Keratinocyte (primary cell): ENCODE results near the gene NDUFS8. TPM values are rescaled to one million over a fixed set of nuclear protein-coding genes. Genes with fewer than 3 reads are reported as not detected.

Experiments used
- DNase-seq: peaks from one replicate; pipeline ENCODE4 v3.0.0-alpha.2; 2011; ENCODE audit warnings: low read depth, missing footprints, low spot score
- FAIRE-seq: peaks from 2 replicates; lab custom pipeline; 2011; peaks lifted over from hg19 to GRCh38; lab: Jason Lieb, UNC
- H2AFZ ChIP-seq: 2 replicates; pipeline ENCODE4 v1.6.0; 2012; ENCODE audit warnings: low read length, control low read depth, inconsistent platforms; ENCODE audit not compliant: control insufficient read depth
- H3K27ac ChIP-seq: 2 replicates; pipeline ENCODE4 v1.5.1; 2011; ENCODE audit warnings: low read length; ENCODE audit not compliant: control insufficient read depth, insufficient read depth
- H3K27me3 ChIP-seq: 3 replicates; pipeline ENCODE4 v1.6.0; 2011; ENCODE audit warnings: low read length; ENCODE audit not compliant: control insufficient read depth, insufficient read depth; ENCODE audit errors: extremely low read depth
- H3K36me3 ChIP-seq, 2 experiments: 2 replicates in 1 of 2; 3 replicates in 1 of 2; pipeline ENCODE4 v1.5.1; 2011; ENCODE audit warnings: low read length in 2 of 2, mild to moderate bottlenecking in 1 of 2; ENCODE audit not compliant: control insufficient read depth in 2 of 2, insufficient read depth in 2 of 2; ENCODE audit errors: extremely low read depth in 1 of 2
- H3K4me1 ChIP-seq: 3 replicates; pipeline ENCODE4 v1.5.1; 2011; ENCODE audit warnings: low read length; ENCODE audit not compliant: control insufficient read depth, insufficient read depth; ENCODE audit errors: extremely low read depth
- H3K4me2 ChIP-seq: 3 replicates; pipeline ENCODE4 v1.6.0; 2011; ENCODE audit warnings: low read depth, low read length; ENCODE audit not compliant: control insufficient read depth, insufficient read depth; ENCODE audit errors: extremely low read depth
- H3K4me3 ChIP-seq, 3 experiments: fragments of 200-600 bp in 1 of 3; sonication (generic) in 1 of 3; 2 replicates in 2 of 3; 3 replicates in 1 of 3; pipeline ENCODE4 v1.5.1; 2011 to 2016; ENCODE audit warnings: low read length in 3 of 3, mild to moderate bottlenecking in 3 of 3, control low read depth in 2 of 3, inconsistent platforms in 1 of 3, low read depth in 1 of 3, mixed read lengths in 1 of 3, mixed run types in 1 of 3, moderate library complexity in 1 of 3; ENCODE audit not compliant: control insufficient read depth in 2 of 3, insufficient read depth in 2 of 3; ENCODE audit errors: extremely low read depth in 1 of 3
- H3K79me2 ChIP-seq: 2 replicates; pipeline ENCODE4 v1.6.0; 2012; ENCODE audit warnings: low read length; ENCODE audit not compliant: control insufficient read depth, insufficient read depth
- H3K9ac ChIP-seq: 3 replicates; pipeline ENCODE4 v1.6.0; 2011; ENCODE audit warnings: low read length; ENCODE audit not compliant: control insufficient read depth, insufficient read depth; ENCODE audit errors: extremely low read depth
- H3K9me1 ChIP-seq: 3 replicates; pipeline ENCODE4 v1.6.0; 2011; ENCODE audit warnings: low read length; ENCODE audit not compliant: control insufficient read depth, insufficient read depth; ENCODE audit errors: extremely low read depth
- H3K9me3 ChIP-seq: 2 replicates; pipeline ENCODE4 v1.5.1; 2012; ENCODE audit warnings: low read depth, low read length; ENCODE audit not compliant: control insufficient read depth
- H4K20me1 ChIP-seq: 3 replicates; pipeline ENCODE4 v1.6.0; 2011; ENCODE audit warnings: low read length; ENCODE audit not compliant: control insufficient read depth, insufficient read depth; ENCODE audit errors: extremely low read depth
- EZH2 ChIP-seq: IDR thresholded peaks from one replicate; pipeline ENCODE4 v1.6.1; 2012; ENCODE audit warnings: inconsistent platforms, mild to moderate bottlenecking, low read length, moderate library complexity
- dilution Hi-C: fragments of 300-500 bp; cut with MboI; formaldehyde crosslinking; loops from one replicate; pipeline ENCODE4 v1.7.0; 2020; ENCODE audit warnings: low sequenced_read_pairs; ENCODE audit not compliant: extremely low pct_ligation_motif_present
- polyA plus RNA-seq, 5 experiments: library from polyadenylated mRNA; depleted of rRNA in 3 of 5; stranded (reverse) in 3 of 5; stranded (forward) in 1 of 5; unstranded in 1 of 5; fragments of >200 nt; gene quantifications; 1 replicate in 1 of 5; 2 replicates in 3 of 5; 3 replicates in 1 of 5; pipeline versions ENCODE4 v1.2.1 to v1.2.3, GENCODE V29; 2011 to 2012; ENCODE audit warnings: missing spikeins in 2 of 5, low read depth in 1 of 5, low replicate concordance in 1 of 5
- TF ChIP-seq, protein P1 (sequence below), 3 experiments: IDR thresholded peaks in 1 of 3; conservative IDR thresholded peaks in 1 of 3; optimal IDR thresholded peaks in 1 of 3; 2 replicates in 2 of 3; 3 replicates in 1 of 3; pipeline versions ENCODE3 to v1.5.1; 2011; ENCODE audit warnings: low read length in 3 of 3, mild to moderate bottlenecking in 3 of 3, moderate library complexity in 2 of 3, control low read depth in 1 of 3, inconsistent platforms in 1 of 3; ENCODE audit not compliant: insufficient read depth in 2 of 3; ENCODE audit errors: extremely low read depth in 1 of 3

NDUFS8 gene
- polyA plus RNA-seq, 1 donor (not counting 4 experiments of a cell fraction or from before 2014, with no cell fraction given) = 51.7 TPM

DNA sequence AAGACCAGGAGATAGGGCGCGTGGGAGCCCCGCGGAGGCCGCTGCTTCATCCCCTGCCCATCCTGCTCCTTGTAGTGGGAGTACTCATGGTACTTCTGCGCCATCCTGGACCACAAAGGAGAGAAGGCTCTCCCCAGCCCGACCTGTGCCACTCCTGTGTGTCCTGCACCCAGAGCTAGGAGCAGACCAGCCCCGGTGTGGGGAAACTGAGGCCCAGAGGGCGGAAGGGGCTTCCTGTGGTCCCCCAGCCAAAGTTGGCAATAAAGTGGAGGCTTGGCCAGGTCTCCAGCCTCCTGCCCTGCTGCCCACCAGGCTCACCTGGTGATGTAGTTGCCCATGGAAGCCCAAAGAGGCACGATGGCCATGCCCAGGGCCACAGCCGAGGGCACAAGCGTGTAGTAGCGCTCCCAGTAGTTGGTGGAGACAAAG, 31.3 kb upstream of the NDUFS8 start:
- no peak for DNase-seq
- no peaks in the 10 kb centered on the region for H3K79me2 ChIP-seq
- no peak for TF ChIP-seq EZH2
- TF ChIP-seq, protein P1, sequence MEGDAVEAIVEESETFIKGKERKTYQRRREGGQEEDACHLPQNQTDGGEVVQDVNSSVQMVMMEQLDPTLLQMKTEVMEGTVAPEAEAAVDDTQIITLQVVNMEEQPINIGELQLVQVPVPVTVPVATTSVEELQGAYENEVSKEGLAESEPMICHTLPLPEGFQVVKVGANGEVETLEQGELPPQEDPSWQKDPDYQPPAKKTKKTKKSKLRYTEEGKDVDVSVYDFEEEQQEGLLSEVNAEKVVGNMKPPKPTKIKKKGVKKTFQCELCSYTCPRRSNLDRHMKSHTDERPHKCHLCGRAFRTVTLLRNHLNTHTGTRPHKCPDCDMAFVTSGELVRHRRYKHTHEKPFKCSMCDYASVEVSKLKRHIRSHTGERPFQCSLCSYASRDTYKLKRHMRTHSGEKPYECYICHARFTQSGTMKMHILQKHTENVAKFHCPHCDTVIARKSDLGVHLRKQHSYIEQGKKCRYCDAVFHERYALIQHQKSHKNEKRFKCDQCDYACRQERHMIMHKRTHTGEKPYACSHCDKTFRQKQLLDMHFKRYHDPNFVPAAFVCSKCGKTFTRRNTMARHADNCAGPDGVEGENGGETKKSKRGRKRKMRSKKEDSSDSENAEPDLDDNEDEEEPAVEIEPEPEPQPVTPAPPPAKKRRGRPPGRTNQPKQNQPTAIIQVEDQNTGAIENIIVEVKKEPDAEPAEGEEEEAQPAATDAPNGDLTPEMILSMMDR (optimal IDR thresholded peaks at IDR 0.05 in 1 of 3, IDR thresholded peaks at IDR 0.05 in 1 of 3, conservative IDR thresholded peaks at IDR 0.05 in 1 of 3; ENCODE audit: extremely low read depth in 1 of 3, insufficient read depth in 2 of 3, low read length in 3 of 3) = no peak
- no peak overlapping the region for H3K9ac ChIP-seq
- peaks cover 0 to 1% of the 10 kb centered on the region in 2 experiments for H3K36me3 ChIP-seq
- no peak for FAIRE-seq
- dilution Hi-C loops = no loop called here
- no peak overlapping the region for H3K27ac ChIP-seq
- H3K9me3 ChIP-seq = no peaks in the 10 kb centered on the region
- no peak overlapping the region for H3K4me3 ChIP-seq
- H3K27me3 ChIP-seq = no peaks in the 10 kb centered on the region
- no peak overlapping the region for H2AFZ ChIP-seq
- peaks cover 8% of the 10 kb centered on the region for H3K4me1 ChIP-seq
- no peak overlapping the region for H3K4me2 ChIP-seq
- H4K20me1 ChIP-seq = no peaks in the 10 kb centered on the region
- H3K9me1 ChIP-seq = no peaks in the 10 kb centered on the region

DNA sequence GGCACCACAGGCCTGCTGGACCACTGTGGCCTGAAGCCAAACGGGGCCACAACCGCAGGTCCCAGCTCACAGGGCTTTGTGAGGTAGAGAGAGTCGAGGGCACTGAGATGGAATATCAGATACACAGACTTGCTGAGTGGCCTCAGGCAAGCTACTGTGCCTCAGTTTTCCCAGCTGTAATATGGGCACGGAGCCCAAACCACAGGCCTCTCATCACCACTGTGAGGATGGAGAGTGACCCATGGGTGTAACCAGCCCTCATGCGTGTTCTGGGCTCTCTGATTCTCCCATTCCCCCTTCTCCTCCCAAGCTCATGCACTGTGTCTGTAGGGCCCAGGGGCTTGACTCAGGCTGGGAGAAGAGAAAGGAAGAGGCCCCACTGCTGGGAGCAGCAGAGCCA, 30.8 kb upstream of the NDUFS8 start:
- TF ChIP-seq, protein P1 (optimal IDR thresholded peaks at IDR 0.05 in 1 of 3, IDR thresholded peaks at IDR 0.05 in 1 of 3, conservative IDR thresholded peaks at IDR 0.05 in 1 of 3; ENCODE audit: extremely low read depth in 1 of 3, insufficient read depth in 2 of 3, low read length in 3 of 3) = no peak
- no peak for TF ChIP-seq EZH2
- DNase-seq = no peak
- dilution Hi-C loops = no loop called here
- H2AFZ ChIP-seq = no peak overlapping the region
- no peak overlapping the region for H3K9ac ChIP-seq
- no peaks in the 10 kb centered on the region for H3K27me3 ChIP-seq
- no peaks in the 10 kb centered on the region for H3K9me3 ChIP-seq
- H4K20me1 ChIP-seq = no peaks in the 10 kb centered on the region
- H3K9me1 ChIP-seq = no peaks in the 10 kb centered on the region
- H3K4me2 ChIP-seq = no peak overlapping the region
- H3K27ac ChIP-seq = no peak overlapping the region
- no peak for FAIRE-seq
- no peaks in the 10 kb centered on the region for H3K79me2 ChIP-seq
- peaks cover 0 to 1% of the 10 kb centered on the region in 2 experiments for H3K36me3 ChIP-seq
- no peak overlapping the region for H3K4me3 ChIP-seq
- H3K4me1 ChIP-seq = peaks cover 9% of the 10 kb centered on the region
